Panc1 (cell line): ENCODE results near the gene PTAFR. TPM values are rescaled to one million over a fixed set of nuclear protein-coding genes. Genes with fewer than 3 reads are reported as not detected.

Experiments
- ATAC-seq: fragments of 200-7000 bp; cut with Tn5 transposase; 2 replicates; pipeline ENCODE4 v1.9.1; 2020; ENCODE audit warnings: mild to moderate bottlenecking, moderate library complexity
- BruUV-seq: library from RNA; stranded (reverse); fragments of 400-500 nt; replicated peaks from 2 replicates; lab custom pipeline; 2021; lab: Mats Ljungman, UMichigan
- CTCF ChIA-PET: fragments of 300-600 bp; sonication (Branson Sonifier 250); formaldehyde crosslinking; loops from one replicate; lab custom pipeline; 2022; ENCODE audit warnings: antibody characterized with exemption; lab: Charles Lee
- POLR2A ChIA-PET: fragments of 300-600 bp; sonication (Branson Sonifier 250); formaldehyde crosslinking; loops from one replicate; lab custom pipeline; 2022; ENCODE audit warnings: antibody characterized with exemption; lab: Charles Lee
- DNase-seq: peaks from one replicate; pipeline ENCODE4 v3.0.0-alpha.2; 2010; ENCODE audit warnings: low read depth, low spot score
- H3K27ac ChIP-seq: 2 replicates; pipeline ENCODE4 v1.5.1; 2011; ENCODE audit warnings: mild to moderate bottlenecking, low read length, inconsistent platforms
- H3K27me3 ChIP-seq: fragments of 200-500 bp; sonication (Bioruptor generic); 2 replicates; pipeline ENCODE4 v1.6.0; 2014; ENCODE audit warnings: low read length, inconsistent platforms; ENCODE audit not compliant: control insufficient read depth, insufficient read depth
- H3K36me3 ChIP-seq: fragments of 200-500 bp; sonication (Bioruptor generic); 2 replicates; pipeline ENCODE4 v1.5.1; 2014; ENCODE audit warnings: inconsistent platforms, mild to moderate bottlenecking, low read length, moderate library complexity; ENCODE audit not compliant: control insufficient read depth, insufficient read depth
- H3K4me1 ChIP-seq: 2 replicates; pipeline ENCODE4 v1.5.1; 2011; ENCODE audit warnings: inconsistent platforms, mild to moderate bottlenecking, low read length, moderate library complexity; ENCODE audit not compliant: control insufficient read depth, insufficient read depth
- H3K4me3 ChIP-seq, 2 experiments: 2 replicates each; pipeline ENCODE4 v1.5.1; 2011 to 2012; ENCODE audit warnings: low read depth in 2 of 2, low read length in 2 of 2, mild to moderate bottlenecking in 2 of 2, inconsistent platforms in 1 of 2, moderate library complexity in 1 of 2
- H3K9me3 ChIP-seq: fragments of 200-500 bp; sonication (Bioruptor generic); 2 replicates; pipeline ENCODE4 v1.5.1; 2014; ENCODE audit warnings: low read depth, mild to moderate bottlenecking, inconsistent platforms, low read length, moderate library complexity; ENCODE audit not compliant: control insufficient read depth, insufficient read depth
- POLR2AphosphoS5 ChIP-seq: IDR thresholded peaks from 2 replicates; pipeline ENCODE4 v1.6.1; 2012; ENCODE audit warnings: mild to moderate bottlenecking, low read depth, low read length, moderate library complexity
- REST ChIP-seq, 2 experiments: IDR thresholded peaks; 2 replicates each; pipeline ENCODE4 v1.6.1; 2011 to 2012; ENCODE audit warnings: low read depth in 2 of 2, control low read depth in 1 of 2, low read length in 1 of 2, mild to moderate bottlenecking in 1 of 2, moderate library complexity in 1 of 2; ENCODE audit not compliant: insufficient read depth in 1 of 2
- SIN3A ChIP-seq: IDR thresholded peaks from 2 replicates; pipeline ENCODE4 v1.6.1; 2012; ENCODE audit warnings: low read depth, mild to moderate bottlenecking, low read length, moderate library complexity, borderline replicate concordance; ENCODE audit not compliant: insufficient read depth
- TCF7L2 ChIP-seq: IDR thresholded peaks from 2 replicates; pipeline ENCODE4 v1.6.1; 2011; ENCODE audit warnings: mild to moderate bottlenecking, low read depth, low read length, inconsistent platforms
- in situ Hi-C: cut with HindIII; loops from 2 replicates; pipeline ENCODE4 v1.10.0; 2016; ENCODE audit warnings: low sequenced_read_pairs, low pct_unique_long_range_greater_than_20kb
- intact Hi-C: fragments of 100-400 bp; cut with micrococcal nuclease; formaldehyde crosslinking; loops from one replicate; pipeline ENCODE4 v1.10.0; 2022; ENCODE audit not compliant: unreplicated experiment
- total RNA-seq: library from RNA; stranded (reverse); gene quantifications from one replicate; pipeline ENCODE4 v1.2.1, GENCODE V29; 2021; ENCODE audit not compliant: unreplicated experiment
- TF ChIP-seq, protein P1 (sequence below): fragments of 450-650 bp; IDR thresholded peaks from 2 replicates; pipeline ENCODE4 v1.5.1; 2017; ENCODE audit warnings: mild to moderate bottlenecking

Gene PTAFR
- total RNA-seq, 1 experiment from 2014 or later = 0.13 TPM

GRCh38 chr1:28205243-28205642, 28.8 kb upstream of the PTAFR start:
- ChIA-PET CTCF (no interaction called here), POLR2A (no interaction called here)
- Histone ChIP-seq H3K9me3 (no peaks in the 10 kb centered on the region), H3K27ac (no peak overlapping the region), H3K4me1 (no peaks in the 10 kb centered on the region), H3K27me3 (no peaks in the 10 kb centered on the region), H3K4me3 (no peak overlapping the region), H3K36me3 (peaks cover 42% of the 10 kb centered on the region)
- TF ChIP-seq, protein P1, sequence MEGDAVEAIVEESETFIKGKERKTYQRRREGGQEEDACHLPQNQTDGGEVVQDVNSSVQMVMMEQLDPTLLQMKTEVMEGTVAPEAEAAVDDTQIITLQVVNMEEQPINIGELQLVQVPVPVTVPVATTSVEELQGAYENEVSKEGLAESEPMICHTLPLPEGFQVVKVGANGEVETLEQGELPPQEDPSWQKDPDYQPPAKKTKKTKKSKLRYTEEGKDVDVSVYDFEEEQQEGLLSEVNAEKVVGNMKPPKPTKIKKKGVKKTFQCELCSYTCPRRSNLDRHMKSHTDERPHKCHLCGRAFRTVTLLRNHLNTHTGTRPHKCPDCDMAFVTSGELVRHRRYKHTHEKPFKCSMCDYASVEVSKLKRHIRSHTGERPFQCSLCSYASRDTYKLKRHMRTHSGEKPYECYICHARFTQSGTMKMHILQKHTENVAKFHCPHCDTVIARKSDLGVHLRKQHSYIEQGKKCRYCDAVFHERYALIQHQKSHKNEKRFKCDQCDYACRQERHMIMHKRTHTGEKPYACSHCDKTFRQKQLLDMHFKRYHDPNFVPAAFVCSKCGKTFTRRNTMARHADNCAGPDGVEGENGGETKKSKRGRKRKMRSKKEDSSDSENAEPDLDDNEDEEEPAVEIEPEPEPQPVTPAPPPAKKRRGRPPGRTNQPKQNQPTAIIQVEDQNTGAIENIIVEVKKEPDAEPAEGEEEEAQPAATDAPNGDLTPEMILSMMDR = no peak
- TF ChIP-seq SIN3A = no peak
- TF ChIP-seq POLR2AphosphoS5 = no peak
- no peak for TF ChIP-seq REST (IDR thresholded peaks at IDR 0.05; ENCODE audit: insufficient read depth in 1 of 2, low read depth in 2 of 2, low read length in 1 of 2)
- TF ChIP-seq TCF7L2 = no peak
- intact Hi-C loops = no loop called here
- BruUV-seq = no TSS peak
- in situ Hi-C loops = no loop called here
- DNase-seq = no peak
- ATAC-seq = no peak

GRCh38 chr1:28200234-28200873, 23.9 kb upstream of the PTAFR start:
- in situ Hi-C loops = no loop called here
- TF ChIP-seq SIN3A (no peak), TCF7L2 (no peak), POLR2AphosphoS5 (no peak), REST (IDR thresholded peaks at IDR 0.05; ENCODE audit: insufficient read depth in 1 of 2, low read depth in 2 of 2, low read length in 1 of 2) (no peak)
- TF ChIP-seq, protein P1 = no peak
- Histone ChIP-seq H3K9me3 (no peaks in the 10 kb centered on the region), H3K36me3 (peaks cover 22% of the 10 kb centered on the region), H3K27ac (no peak overlapping the region), H3K4me3 (no peak overlapping the region), H3K4me1 (peaks cover 4% of the 10 kb centered on the region; the same call in 1 of the 2 replicates), H3K27me3 (no peaks in the 10 kb centered on the region)
- DNase-seq (no peak), ATAC-seq (no peak)
- ChIA-PET CTCF (no interaction called here), POLR2A (interaction anchor here (0.6 kb wide), 1 partner anchor 276 kb away, joined by 8 read pairs; no protein-coding TSS in a partner anchor)
- no TSS peak for BruUV-seq
- intact Hi-C loops = no loop called here
